SW480 (cell line): ENCODE data around the gene SOS1.
A peak's percentile ranks its signal among the peaks of the same experiment; 100 is the strongest.

Source experiments
- DNase-seq: peaks from one replicate; pipeline ENCODE4 v3.0.0-alpha.2; 2016; ENCODE audit warnings: low spot score

Gene SOS1

GRCh38 chr2:39024833-39025232 is 96.0 kb downstream of the SOS1 start:
- no peak for DNase-seq

DNA sequence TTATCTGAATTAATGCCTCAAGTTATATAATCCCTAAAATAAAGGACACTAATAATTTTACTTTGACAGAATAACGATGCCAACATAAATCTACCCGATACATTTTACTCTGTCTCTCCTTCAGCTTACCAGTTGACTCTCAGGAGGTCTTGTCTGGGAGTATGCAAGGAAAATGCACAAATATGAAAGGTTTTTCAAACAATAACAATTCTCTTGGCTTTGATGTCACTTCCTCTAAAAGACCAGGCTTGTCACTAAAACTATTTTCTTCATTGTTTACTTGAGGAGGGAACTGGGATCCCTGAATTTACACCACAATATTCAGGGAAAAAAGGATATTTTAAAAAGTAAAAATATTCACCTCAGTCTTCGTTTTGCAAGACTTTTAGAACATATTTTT is 97.2 kb downstream of the SOS1 start:
- DNase-seq = no peak

DNA sequence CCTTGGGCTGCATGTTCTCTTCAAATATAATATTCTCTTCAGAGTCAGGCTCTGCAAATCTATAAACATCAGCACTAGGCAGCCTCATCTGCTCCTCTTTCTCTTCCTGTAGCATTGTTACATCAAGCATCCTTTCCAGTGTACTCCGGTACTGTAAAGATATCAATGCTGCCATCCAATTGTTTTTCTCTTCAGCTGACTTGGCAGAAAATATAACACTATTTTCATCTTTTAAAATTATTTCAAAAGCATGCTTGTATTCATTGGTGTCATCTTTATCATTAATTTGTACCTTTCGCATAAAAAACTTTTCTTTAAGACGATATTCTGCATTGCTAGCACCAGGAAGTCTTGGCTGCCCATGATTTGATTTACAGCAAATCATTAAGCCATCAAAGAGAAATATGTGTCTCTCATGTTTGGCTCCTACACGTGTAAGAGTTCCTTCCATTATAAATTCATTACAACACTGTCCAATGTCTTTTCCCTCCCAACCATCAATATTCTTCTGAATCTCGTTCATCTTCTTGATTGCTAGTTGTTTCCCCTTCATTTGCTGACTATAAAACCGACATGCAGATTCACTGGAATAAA is 98.1 kb downstream of the SOS1 start:
- DNase-seq = no peak

DNA sequence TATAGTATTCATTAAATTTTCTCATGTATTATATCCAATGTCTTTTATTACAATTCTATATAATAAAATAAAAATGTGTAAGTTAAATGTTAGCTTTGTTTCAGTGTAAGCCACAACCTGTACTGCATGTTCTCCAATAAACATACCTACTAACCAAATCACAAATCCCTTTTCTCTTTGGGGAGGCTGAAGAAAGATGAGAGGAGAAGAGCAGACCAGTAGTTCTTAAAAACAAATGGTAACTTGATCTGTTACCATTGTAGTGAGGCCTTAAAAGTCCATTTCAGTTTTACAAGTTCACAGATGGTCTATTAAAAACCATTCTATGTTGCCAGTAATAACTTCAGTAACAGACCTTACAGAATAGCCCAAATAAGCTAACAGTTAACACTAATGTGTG is 100.5 kb downstream of the SOS1 start:
- no peak for DNase-seq

DNA sequence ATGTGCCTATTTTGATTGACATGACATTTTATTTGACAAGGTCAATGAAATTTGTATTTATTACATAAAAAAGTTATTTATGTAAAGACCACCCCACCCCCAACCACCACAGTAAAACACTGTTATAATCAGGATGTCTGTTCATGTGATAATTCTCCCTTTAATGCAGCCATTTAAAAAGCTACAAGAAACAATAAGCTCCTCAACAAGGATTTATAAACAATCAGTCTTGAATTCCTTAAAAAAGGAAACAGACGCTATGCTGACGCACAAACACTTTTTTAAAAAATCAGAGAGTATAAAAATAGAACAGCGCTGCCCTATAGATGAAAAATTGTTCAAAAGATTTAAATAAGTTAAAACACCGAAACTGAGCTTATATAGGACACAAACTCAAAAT is 102.2 kb downstream of the SOS1 start:
- DNase-seq = no peak

- DNase-seq = no peak
These were observed 103.5 kb downstream of the SOS1 start for GRCh38 chr2:39017334-39017733.

DNA sequence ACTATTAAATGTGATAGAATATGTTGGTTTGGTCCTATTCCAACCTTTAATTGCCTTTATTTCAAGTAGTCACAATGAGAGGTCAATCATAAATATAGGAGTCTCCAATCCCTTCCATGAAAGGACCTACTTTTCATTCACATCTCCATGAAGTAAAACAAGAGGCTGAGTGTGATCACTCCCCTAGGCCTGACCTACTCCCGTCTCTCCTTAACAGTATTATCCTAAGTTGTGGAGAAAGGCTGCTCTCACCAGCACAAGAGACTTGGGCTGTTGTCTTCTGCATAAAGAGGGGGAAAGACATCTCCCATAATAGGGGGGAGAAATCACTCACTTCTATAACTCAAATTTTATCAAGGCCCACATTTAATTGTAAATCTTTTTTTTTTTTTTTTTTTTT is 105.4 kb downstream of the SOS1 start:
- no peak for DNase-seq

DNA sequence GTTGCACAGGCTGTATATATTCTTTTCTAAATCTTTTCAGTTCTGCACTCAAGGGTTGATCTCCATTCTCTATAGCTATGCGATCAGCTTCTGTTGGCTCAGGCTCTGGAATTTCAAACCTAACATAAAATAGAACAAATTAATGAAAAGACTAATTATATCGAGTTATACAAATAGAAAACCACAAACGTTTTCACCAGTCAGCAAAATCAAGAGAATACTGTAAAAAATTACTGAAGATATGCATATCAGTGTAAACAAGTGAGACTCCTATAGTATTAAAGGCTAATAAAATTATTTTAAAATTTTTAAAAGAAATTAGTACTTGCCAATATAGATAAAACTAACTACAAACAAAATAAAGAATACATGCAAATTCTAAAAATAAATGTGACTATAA is 107.0 kb downstream of the SOS1 start:
- DNase-seq = no peak

GRCh38 chr2:39008665-39009064 is 112.2 kb downstream of the SOS1 start:
- DNase-seq = no peak

DNA sequence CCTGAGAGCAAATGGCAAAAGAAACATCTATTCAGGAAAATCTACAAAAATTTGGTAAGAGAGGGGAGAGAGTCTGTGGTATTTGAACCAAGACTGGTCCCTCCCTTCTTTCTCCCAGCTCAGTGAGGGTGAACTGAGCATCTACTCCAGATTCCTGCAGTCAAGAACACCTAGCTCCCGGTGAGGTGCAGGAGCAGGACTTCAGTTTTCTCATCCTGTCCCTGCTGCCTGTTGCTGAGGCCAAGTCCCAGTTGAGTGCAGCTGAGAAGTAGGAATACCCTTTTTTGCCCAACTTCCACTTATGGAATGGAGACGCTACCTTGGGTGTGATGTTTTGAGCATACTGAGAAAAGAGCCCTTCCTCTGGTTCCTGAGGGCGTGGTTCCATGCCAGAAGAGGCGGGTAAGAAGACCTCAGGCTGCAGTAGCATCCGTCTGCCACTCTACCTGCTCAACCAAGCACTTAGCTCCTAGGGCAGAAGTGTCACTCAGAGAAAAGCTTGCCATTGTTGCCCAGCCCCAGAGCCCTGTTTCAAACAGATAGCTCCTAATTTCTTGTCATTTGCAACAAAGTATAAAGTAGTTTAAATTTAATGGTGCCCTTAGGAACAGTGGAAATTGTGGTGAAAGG is 112.9 kb downstream of the SOS1 start:
- DNase-seq = no peak

- no peak for DNase-seq
These were observed 120.3 kb downstream of the SOS1 start for GRCh38 chr2:39000552-39000951.

GRCh38 chr2:38997781-38998180 is 123.1 kb downstream of the SOS1 start:
- no peak for DNase-seq

GRCh38 chr2:38991899-38992298 is 129.0 kb downstream of the SOS1 start:
- DNase-seq = no peak

DNA sequence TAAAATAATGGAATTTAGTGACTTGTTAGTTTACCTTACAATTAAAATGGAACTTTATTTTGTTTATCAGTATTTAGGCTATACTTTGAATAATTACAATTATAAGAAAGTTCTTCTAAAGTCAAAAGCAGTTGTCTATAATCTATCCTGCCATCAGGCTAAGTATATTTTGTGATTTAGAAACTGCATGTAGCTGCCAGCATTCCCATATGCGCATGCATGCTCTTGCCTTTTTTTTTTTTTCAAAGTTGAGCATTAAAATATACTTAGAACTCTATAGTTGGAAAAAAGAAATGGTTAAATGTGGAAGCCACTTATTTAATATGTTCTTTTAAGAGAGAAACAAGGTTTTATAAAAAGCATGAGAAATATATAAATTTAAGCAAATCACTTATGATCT is 132.1 kb downstream of the SOS1 start:
- no peak for DNase-seq

DNA sequence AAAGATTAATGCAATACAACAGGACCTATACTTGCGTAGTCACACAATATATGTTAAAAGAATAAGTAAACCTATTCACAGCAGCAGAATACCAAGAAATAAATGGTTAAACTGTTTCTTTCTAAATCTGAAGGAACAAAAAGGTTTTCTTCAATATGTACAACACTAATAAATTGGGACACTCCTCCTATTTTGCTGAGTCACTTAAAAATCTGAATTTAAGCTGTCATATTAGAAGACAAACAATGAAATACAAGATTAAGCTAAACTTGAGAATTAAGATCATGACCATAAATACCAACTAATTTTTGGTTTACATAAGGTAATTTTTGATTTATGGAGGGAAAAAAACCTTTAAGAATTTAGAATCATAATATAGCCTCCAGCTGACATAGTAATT is 138.4 kb downstream of the SOS1 start:
- DNase-seq = no peak

- DNase-seq = peak; percentile 71
These were observed 139.0 kb downstream of the SOS1 start for GRCh38 chr2:38981670-38982357.

GRCh38 chr2:38981003-38981669 is 139.7 kb downstream of the SOS1 start:
- no peak for DNase-seq

DNA sequence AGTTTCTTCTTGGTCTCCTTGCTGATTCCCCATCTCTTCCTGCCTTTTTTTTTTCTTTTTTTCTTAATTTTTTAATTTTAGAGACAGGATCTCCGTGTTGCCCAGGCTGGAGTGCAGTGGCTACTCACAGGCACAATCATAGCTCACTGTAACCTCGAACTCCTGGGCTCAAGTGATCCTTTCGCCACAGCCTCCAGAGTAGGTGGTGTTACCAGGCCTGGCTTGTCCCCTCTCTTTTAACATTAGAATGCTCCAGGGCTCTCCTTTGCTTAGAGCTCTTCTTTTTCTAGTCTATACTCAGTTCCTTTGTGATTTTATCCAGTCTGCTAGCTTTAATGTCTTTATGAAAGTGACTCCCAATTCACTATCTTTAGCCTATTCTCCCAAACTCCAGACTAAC is 141.9 kb downstream of the SOS1 start:
- DNase-seq = no peak

DNA sequence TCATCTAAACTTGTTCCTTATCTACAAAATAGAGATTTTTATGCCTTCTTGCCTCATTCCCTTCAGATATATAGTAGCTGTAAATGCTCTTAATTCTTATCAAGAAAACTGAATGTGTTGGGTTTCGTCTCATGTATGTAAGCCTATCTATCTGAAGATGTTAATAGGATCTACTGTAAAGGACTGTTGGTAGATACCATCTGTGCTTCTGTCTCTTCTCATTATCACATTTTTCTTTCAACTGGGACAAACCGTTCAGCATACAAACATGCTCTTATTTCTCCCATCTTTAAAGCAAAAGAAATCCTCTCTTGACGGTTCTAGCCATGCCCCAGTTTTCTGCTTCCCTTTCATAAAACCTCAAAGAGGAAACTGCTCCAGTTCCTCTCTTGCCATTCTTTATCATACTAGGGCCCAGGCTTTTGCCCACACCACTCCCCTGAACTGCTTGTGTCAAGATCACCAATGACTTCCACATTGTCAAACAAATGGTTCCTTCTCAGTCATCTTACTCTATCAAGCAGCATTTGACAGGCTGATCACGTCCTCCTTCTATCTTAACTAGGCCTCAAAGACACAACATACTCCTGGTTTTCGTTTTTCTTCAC is 142.5 kb downstream of the SOS1 start:
- DNase-seq = no peak

DNA sequence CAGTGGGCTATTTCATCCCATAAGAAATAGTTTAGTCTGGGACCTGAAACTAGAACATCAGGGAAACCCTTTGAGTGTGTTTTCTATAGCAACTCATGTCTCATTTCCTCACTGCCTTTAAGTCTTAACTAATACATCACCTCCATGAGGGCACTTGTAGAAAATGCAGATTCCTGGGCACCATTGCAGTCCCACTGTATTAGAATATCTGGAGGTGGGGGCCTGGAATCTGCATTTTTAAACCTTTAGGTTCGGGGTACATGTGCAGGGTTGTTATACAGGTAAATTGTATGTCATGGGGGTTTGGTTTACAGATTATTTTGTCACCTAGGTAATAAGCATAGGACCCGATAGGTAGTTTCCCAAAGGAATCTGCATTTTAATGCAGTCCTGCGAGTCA is 143.8 kb downstream of the SOS1 start:
- DNase-seq = no peak

DNA sequence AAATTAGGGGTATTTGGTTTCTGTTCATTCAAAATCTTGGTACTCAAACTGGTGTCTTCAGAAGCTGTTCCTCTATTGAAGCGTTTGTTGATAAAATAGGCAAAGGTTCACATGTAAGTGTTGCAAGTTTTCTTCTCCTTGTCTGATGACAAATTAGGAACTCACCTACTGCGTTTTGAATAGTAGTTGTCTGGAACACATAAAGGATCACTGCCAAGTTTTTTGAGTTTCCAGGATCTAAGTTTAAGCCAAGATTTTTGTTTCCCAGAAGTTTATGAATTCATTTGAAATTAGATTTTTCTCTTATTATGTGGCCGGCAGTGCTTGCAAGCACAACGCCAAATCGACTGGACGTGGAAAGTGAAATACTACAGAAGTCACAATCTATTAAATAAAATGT is 145.8 kb downstream of the SOS1 start:
- no peak for DNase-seq

- DNase-seq = no peak
These were observed 147.6 kb downstream of the SOS1 start for GRCh38 chr2:38973266-38973665.

GRCh38 chr2:38971377-38971776 is 149.5 kb downstream of the SOS1 start:
- DNase-seq = no peak
